ENCODE data around the gene FOXL3.

DNA sequence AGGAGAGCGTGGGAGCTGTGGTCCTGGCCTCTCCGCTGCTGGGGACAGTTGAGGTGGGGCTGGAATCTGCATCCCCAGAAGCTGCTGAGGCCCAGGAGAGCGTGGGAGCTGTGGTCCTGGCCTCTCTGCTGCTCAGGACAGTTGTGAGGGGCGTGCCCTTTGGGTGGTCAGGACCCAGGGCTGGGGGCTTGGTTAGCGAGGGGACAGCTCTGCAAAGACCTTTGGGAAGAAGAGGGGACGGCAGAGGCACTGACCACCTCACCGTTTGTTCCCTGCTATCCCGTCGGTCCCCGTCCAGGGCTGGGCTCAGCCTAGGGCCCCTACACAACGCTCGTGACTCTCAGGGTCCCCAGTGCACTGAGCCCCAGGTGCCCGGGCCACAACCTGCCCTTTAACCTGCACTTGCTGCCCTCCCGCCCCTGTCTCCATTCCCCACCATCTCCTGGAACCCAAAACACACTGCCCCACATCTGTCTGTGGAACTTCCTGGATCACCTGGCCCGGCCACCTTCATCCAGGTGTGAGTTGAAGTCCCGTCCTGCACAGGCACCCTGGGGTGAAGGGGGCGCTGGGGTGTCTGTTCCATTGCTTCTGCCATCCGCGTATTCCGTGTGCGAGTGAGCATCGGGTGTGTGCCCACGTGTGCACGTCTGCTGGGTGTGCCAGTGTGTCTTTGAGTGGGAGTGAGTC is 14.1 kb downstream of the FOXL3 start:
- no peak for TF ChIP-seq GATA3 (IDR thresholded peaks at IDR 0.05; ENCODE audit: low read depth, low read length)
- no peak for TF ChIP-seq GATA2 (IDR thresholded peaks at IDR 0.05; ENCODE audit: low read depth, low read length)

Measured in SH-SY5Y (cell line).